Esophagus muscularis mucosa (tissue), 4 donors: Measurements from ENCODE around the gene NGFR. TPM values are rescaled to one million over a fixed set of nuclear protein-coding genes. Genes with fewer than 3 reads are reported as not detected.

Source experiments
- DNase-seq: peaks from one replicate; pipeline ENCODE4 v3.0.0-alpha.2; 2017; ENCODE audit errors: extremely low spot score
- H3K27ac ChIP-seq, 4 donors: fragments of 200-600 bp; sonication (generic); replicated peaks in 1 of 4; 1 replicate in 3 of 4; 2 replicates in 1 of 4; pipeline ENCODE4 v1.5.1; 2016 to 2019; ENCODE audit warnings: mild to moderate bottlenecking in 1 of 4
- H3K27me3 ChIP-seq, 4 donors: fragments of 200-600 bp; sonication (generic); one replicate each; pipeline versions ENCODE4 v1.5.1 to v1.6.0; 2016 to 2019
- H3K36me3 ChIP-seq, 4 donors: fragments of 200-600 bp; sonication (generic); one replicate each; pipeline ENCODE4 v1.5.1; 2016 to 2019
- H3K4me1 ChIP-seq, 4 donors: fragments of 200-600 bp; sonication (generic); one replicate each; pipeline ENCODE4 v1.5.1; 2016 to 2019
- H3K4me3 ChIP-seq, 4 donors: fragments of 200-600 bp; sonication (generic); 1 replicate in 2 of 4; 2 replicates in 2 of 4; pipeline ENCODE4 v1.5.1; 2016 to 2019; ENCODE audit warnings: mild to moderate bottlenecking in 4 of 4, moderate library complexity in 1 of 4
- H3K9me3 ChIP-seq, 4 donors: fragments of 200-600 bp; sonication (generic); 1 replicate in 3 of 4; 2 replicates in 1 of 4; pipeline ENCODE4 v1.5.1; 2016 to 2019
- CTCF ChIP-seq, 3 experiments: fragments of 200-600 bp in 2 of 3; fragments of 450-650 bp in 1 of 3; sonication (generic) in 2 of 3; IDR thresholded peaks; one replicate each; pipeline ENCODE4 v1.5.1; 2017 to 2019; ENCODE audit warnings: antibody characterized with exemption in 3 of 3, mild to moderate bottlenecking in 2 of 3, moderate library complexity in 1 of 3
- EP300 ChIP-seq: sonication (generic); formaldehyde crosslinking; IDR thresholded peaks from one replicate; pipeline ENCODE4 v1.6.1; 2017; ENCODE audit warnings: antibody characterized with exemption
- POLR2A ChIP-seq: fragments of 450-650 bp; IDR thresholded peaks from one replicate; pipeline ENCODE4 v1.6.1; 2017; ENCODE audit warnings: antibody characterized with exemption, moderate library complexity, mild to moderate bottlenecking, low read depth
- POLR2AphosphoS5 ChIP-seq, 2 donors: sonication (generic); formaldehyde crosslinking; IDR thresholded peaks; one replicate each; pipeline ENCODE4 v1.6.1; 2017; ENCODE audit warnings: antibody characterized with exemption in 2 of 2
- WGBS: methylation state at CpG from one replicate; pipeline ENCODE4 v1.1.5; 2018; 5-methylcytosine and 5-hydroxymethylcytosine counted together
- intact Hi-C: fragments of 100-400 bp; cut with DNase I; formaldehyde crosslinking; loops from one replicate; pipeline ENCODE4 v1.15.1; 2023
- total RNA-seq, 4 donors: library from RNA; depleted of rRNA; stranded (reverse); fragments of >200 nt; gene quantifications; one replicate each; pipeline versions ENCODE4 v1.1.0 to v1.2.1, GENCODE V29; 2016

Gene NGFR
- total RNA-seq, 4 donors from 2014 or later: 12.9 to 31.6 (median 22.6) TPM

GRCh38 chr17:49471769-49472168 is 23.3 kb upstream of the NGFR start:
- 95% methylated on average over 1 of the region's 1 CpG for WGBS
- H3K27me3 ChIP-seq: peaks cover 0 to 95% (median 16%) of the 10 kb centered on the region in 4 donors
- DNase-seq: no peak
- H3K4me1 ChIP-seq: peaks cover 15 to 26% (median 24%) of the 10 kb centered on the region in 4 donors
- H3K27ac ChIP-seq: no peak overlapping the region
- TF ChIP-seq EP300 (no peak), POLR2AphosphoS5 (IDR thresholded peaks at IDR 0.05) (no peak), CTCF (IDR thresholded peaks at IDR 0.05) (no peak), POLR2A (no peak)
- intact Hi-C loops: no loop called here
- H3K4me3 ChIP-seq: no peak overlapping the region
- no peaks in the 10 kb centered on the region for H3K36me3 ChIP-seq
- no peaks in the 10 kb centered on the region for H3K9me3 ChIP-seq

- peaks cover 0 to 96% (median 16%) of the 10 kb centered on the region in 4 donors for H3K27me3 ChIP-seq
- no peaks in the 10 kb centered on the region for H3K36me3 ChIP-seq
These were observed 22.6 kb upstream of the NGFR start for GRCh38 chr17:49472527-49472926.

DNA sequence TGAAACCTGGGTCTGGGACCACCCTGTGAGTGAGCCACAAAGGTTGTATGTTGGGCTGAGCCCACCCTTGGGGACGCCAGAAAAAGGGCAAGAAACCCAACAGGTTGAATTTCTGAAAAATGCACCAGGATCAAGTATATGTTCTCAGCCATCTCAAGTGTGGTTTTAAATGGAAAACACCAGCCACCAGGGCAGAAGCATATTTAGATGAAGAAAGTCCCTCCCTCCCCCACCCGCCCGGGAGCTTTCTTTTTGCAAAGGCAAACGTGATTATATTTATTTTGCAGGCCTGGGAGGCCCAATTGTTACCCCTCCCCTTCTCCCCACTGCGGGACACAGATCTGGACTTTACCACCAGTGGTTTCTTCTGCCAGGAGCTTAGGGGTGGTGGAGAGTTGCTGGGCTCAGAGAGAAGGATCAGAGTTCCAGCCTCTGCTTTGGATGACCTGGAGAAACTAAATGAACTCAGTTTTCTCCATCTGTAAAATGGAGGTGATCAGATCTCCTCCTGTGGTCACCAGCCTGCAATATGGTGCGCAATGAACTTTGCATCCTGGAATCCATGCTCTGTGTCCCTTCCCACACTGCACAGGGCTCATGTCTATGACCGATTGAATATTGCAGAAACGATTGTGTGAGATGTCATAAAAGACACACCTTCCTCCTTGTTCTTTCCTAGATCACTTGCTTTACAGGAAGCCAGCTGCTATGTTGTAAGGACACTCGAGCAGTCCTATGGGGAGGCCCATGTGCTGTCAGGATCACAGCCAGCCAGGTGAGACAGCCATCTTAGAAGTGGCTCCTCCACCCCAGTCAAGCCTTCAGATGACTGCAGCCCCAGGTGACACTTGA is 21.0 kb upstream of the NGFR start:
- Histone ChIP-seq H3K36me3 (no peaks in the 10 kb centered on the region), H3K9me3 (no peaks in the 10 kb centered on the region), H3K4me1 (peaks cover 15 to 26% (median 24%) of the 10 kb centered on the region in 4 donors), H3K27ac (no peak overlapping the region), H3K27me3 (peaks cover 0 to 95% (median 15%) of the 10 kb centered on the region in 4 donors), H3K4me3 (no peak overlapping the region)
- no peak for DNase-seq
- no peak for TF ChIP-seq EP300
- no peak for TF ChIP-seq POLR2AphosphoS5 (IDR thresholded peaks at IDR 0.05)
- TF ChIP-seq CTCF (IDR thresholded peaks at IDR 0.05): no peak
- TF ChIP-seq POLR2A: no peak
- intact Hi-C loops: no loop called here
- WGBS: 86% methylated on average over 9 of the region's 9 CpGs

More at GRCh38 chr17:49472527-49472926, 22.6 kb upstream of the NGFR start:
- Histone ChIP-seq H3K4me1 (peaks cover 15 to 26% (median 24%) of the 10 kb centered on the region in 4 donors), H3K27ac (no peak overlapping the region), H3K9me3 (no peaks in the 10 kb centered on the region), H3K4me3 (no peak overlapping the region)
- DNase-seq: no peak
- TF ChIP-seq CTCF (IDR thresholded peaks at IDR 0.05) (no peak), POLR2AphosphoS5 (IDR thresholded peaks at IDR 0.05) (no peak), EP300 (no peak), POLR2A (no peak)
- 78% methylated on average over 5 of the region's 5 CpGs for WGBS
- intact Hi-C loops: no loop called here

- Histone ChIP-seq H3K27ac (no peak overlapping the region), H3K4me1 (no peaks in the 10 kb centered on the region), H3K27me3 (peaks cover 0 to 84% (median 0%) of the 10 kb centered on the region in 4 donors), H3K4me3 (no peak overlapping the region), H3K36me3 (no peaks in the 10 kb centered on the region), H3K9me3 (no peaks in the 10 kb centered on the region)
- TF ChIP-seq EP300: no peak
- TF ChIP-seq CTCF (IDR thresholded peaks at IDR 0.05): no peak
- no peak for TF ChIP-seq POLR2A
- no peak for TF ChIP-seq POLR2AphosphoS5 (IDR thresholded peaks at IDR 0.05)
- no peak for DNase-seq
- intact Hi-C loops: no loop called here
- 55% methylated on average over 3 of the region's 3 CpGs for whole genome bisulfite sequencing
These were observed 17.4 kb upstream of the NGFR start for GRCh38 chr17:49477709-49478108.
